GM21619 (cell line): ENCODE results near the gene TRAF2.
"Not testable (repeated sequence)": the region's sequence is repeated elsewhere in the genome, so short reads cannot be mapped to it uniquely, and the experiment has no call there.

ENCODE experiments used
- ATAC-seq: cut with Tn5 transposase; IDR thresholded peaks from one replicate; pipeline ENCODE4 v1.9.1; 2021; ENCODE audit not compliant: unreplicated experiment

The TRAF2 gene

DNA sequence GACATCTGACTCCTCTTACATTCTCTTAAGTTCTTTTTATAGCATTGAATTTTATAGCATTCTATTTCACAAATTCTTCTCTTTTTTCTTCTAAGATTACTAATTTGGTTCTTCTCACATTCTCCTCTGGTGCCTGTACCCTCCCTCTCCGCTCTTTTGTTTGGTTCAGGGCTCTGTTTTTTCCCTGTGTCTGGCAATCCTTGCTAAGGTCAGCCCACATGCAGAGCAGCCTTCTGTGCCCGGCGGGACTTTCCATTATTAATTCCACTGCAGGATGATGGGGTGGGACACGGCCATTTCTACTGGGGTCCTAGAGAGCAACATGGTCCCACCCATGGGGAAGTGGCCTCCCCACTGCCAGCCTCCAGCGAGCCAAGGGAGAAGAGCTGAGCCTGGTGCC lies 9.8 kb upstream of the TRAF2 start:
- no peak for ATAC-seq

DNA sequence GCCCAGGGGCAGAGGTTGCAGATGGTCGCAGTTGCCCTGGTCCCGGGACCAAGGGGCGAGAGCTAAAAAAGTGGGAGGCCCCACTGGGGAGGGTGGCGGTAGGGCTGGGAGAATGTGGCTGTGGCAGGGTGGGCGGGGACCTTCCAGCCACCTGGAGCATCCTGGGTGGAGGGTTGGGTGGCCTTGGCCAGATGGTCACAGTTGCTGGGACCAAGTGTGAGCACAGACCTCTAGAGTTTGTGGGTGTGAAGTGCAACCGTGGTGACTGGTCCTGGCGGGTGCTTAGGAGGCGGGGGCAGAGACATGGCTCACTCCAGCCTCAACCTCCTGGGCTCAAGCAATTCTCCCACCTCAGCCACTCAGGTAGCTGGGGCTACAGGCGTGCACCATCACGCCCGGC lies 5.7 kb upstream of the TRAF2 start:
- no peak for ATAC-seq

DNA sequence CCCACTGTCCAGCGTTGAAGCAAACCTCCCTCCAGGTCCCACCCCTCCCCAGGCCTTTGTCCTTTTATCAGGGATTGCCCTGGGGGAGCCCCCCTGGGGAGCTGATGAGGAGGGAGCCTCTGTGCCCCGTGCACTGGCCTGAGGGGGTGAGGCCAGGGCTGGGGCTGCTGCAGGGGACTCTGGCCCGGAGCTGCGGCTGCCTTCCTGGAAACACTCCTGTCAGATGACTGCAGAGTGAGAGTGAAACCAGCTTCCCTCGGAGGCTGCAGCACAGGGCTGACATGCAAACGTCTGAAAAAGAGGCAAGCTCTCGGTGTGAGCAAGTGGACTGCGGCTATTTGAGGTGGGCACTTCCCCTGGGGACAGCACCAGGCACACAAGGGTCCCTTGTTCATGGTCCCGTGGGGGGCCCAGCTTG lies 4.6 kb upstream of the TRAF2 start:
- peak; percentile 33 for ATAC-seq

DNA sequence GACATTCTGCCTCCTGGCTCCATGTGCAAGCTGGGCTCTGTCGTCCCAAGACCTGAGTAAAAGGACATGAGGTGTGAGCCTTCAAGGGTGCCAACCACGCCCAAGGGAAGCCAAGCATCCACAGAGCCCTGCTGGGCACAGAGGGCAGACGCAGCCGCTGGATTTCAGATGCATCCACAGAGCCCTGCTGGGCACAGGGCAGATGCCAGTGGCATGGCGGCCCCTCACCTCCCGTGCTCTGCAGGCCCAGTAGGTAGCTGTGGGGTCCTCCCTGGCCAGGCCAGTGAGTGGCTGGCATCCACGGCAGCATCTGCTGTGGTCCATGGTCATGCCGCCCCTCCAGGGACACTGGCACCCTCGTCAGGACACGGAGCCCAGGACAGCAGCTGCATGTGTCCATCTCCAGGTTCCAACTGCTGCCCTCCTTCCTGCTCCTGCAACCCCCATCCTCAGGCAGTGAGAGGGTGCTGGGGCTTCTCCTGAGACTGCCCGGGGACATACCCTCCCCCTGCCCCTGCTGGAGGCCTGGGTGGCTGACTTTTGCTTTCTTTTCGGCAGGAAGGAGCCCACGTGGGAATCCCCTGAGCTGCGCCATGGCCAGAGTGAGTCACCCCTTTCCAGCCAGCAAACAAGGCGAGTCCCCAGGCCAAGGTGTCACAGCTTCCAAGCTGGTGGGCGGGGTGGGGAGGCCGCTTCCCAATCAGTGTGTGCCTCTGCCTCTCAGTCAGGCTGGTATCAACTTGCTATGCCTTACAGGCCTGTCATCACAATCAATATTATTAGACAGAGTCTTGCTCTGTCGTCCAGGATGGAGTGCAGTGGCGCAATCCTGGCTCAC lies 4.0 kb upstream of the TRAF2 start:
- peak; percentile 32 for ATAC-seq

DNA sequence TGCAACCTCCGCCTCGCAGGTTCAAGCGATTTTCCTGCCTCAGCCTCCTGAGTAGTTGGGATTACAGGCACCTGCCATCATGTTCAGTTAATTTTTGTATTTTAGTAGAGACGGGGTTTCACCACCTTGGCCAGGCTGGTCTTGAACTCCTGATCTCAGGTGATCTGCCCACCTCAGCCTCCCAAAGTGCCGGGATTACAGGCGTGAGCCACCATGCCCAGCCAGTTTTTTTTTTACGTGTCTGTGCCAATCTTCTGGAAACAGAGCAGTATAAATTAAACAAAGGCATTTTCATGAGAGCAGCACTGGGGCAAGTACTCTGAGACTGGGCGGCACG lies 3.4 kb upstream of the TRAF2 start:
- ATAC-seq = not testable (repeated sequence)

DNA sequence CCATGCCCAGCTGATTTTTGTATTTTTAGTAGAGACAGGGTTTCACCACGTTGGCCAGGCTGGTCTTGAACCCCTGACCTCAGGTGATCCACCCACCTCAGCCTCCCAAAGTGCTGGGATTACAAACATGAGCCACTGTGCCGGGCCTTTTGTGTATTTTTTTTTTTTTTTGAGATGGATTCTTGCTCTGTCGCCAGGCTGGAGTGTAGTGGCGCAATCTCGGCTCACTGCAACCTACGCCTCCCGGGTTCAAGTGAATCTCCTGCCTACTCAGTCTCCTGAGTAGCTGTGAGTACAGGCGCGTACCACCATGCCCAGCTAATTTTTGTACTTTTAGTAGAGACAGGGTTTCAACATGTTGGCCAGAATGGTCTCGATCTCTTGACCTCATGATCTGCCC lies 2.6 kb upstream of the TRAF2 start:
- ATAC-seq = not testable (repeated sequence)

DNA sequence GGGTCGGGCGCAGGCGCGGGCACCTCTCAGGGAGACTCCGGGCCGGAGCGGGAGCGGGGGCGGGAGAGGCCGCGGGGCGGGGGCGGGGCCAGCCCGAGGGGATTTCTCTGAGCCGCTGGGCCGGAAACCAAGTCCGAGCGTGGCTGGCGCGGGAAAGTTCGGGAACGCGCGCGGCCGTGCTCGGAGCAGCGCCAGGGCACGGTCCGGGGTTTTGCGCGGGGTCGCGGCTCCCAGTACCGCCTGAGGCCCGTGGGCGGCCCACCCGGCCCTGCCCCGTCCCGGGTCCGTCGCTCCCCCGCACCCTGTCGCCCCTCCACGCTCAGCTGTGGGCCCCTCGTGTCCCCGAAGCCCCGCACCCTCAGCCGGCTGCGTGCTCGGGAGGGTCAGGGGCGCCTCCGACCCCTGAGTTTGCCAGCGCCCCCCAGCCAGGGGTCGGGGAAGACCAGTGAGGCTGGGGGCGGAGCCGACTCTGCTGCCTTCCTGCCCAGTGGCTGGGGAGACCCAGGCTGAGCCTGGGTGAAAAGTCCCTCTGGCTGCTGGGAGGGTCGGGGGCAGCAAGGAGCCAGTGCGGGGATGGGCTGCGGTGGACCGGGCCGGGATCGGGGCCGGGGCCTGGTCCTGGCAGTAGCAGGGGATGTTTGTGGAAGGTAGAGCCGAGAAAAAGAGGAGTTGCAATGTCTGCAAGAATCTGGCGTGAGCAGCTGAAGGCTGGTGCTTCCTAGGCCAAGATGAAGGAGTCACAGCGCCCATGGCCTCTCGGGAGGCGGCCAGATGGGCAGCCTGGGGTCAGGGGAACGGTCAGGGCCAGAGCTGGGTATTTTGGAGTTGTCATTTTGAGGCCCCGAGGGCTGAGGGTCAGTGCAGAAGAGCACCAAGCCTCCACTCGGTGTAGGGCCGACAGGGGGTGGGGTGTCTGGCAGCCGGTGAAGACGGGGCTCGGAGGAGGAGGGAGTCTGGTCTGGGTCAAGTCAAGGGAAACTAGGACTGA lies 588 bp downstream of the TRAF2 start:
- ATAC-seq = peak; percentile 20

DNA sequence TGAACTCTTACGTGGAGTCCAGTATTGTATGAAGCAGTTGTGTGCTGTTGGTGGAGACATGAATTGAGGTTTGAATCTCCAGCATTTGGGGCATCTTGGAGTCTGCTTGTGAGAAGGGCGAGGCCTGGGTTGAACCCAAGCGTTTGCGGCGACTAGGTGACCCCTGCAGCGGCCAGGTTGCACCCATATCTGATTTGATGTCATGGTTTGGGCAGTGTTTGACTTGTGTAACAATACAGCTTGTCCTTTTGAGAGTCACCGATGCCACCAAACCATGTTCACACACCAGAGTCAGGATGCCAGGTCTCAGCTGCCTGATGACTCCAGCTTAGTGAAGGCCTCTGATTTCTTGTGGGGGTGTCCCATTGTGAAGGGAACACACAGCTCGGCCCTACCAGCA lies 2.1 kb downstream of the TRAF2 start:
- no peak for ATAC-seq

DNA sequence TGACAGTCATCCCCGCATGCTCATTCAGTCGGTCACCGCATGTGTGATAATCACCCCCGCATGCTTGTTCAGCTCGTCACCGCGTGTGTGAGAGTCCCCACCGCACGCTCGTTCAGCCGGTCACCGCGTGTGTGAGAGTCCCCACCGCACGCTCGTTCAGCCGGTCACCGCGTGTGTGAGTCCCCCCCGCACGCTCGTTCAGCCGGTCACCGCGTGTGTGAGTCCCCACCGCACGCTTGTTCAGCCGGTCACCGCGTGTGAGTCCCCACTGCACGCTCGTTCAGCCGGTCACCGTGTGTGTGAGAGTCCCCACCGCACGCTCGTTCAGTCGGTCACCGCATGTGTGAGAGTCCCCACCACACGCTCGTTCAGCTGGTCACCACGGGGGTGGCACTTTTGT lies 3.5 kb downstream of the TRAF2 start:
- ATAC-seq = no peak

DNA sequence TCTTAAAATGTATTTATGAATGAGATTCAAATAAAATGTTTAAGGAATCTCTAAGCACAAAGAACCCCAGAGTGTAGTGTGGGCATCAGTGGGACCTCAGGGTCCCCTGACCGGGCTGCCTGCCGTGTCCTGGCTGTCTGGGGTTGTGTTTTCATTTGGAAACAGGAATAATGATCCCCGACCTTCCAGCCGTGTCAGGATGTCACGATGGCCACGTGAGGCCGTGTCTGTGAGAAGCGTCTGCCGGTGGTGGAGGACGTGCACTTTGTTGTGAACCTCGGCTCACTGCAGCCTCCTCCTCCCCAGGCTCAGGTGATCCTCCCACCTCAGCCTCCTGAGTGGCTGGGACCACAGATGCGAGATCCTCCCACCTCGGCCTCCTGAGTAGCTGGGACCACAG lies 4.3 kb downstream of the TRAF2 start:
- ATAC-seq = no peak

DNA sequence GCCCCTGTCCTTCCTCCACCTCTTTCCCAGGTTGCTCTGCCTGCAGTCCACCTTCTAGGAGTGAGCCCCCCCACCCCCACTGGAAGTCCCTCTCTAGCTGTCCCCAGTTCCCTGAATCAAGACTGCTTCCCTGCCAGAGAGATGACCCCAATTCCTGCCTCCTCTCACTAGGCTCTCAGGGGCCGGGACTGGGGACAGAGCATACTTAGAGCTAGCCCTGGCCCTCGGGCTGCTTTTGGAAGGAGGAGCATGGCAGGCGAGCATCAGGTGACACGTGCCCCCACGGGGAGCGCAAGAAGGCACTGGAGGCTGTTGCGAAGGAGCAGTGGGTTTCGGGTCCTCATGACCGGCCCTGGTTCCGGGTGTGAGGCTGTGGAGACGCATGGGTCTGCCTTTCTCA lies 9.7 kb downstream of the TRAF2 start:
- ATAC-seq = no peak

DNA sequence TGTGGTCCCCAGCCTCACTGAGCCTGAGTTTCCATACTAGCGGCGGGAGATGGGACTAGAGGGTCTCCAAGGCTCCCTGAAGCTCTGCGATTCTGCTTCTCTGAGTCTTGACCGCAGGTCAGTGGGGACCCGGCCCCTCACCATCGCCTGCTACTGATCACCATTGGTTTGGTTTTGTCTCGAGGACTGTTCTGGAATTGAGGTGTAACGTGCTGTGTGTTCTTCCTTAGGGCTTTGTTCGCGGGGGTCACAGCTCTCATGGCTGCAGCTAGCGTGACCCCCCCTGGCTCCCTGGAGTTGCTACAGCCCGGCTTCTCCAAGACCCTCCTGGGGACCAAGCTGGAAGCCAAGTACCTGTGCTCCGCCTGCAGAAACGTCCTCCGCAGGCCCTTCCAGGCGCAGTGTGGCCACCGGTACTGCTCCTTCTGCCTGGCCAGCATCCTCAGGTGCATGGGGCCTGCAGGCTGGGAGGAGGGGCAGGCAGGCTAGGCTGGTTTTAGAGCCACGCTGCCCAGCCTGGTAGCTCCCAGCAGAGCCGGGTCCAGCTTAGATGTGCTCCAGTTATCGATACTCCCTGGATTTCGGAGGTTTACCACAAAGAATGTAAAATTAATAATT lies 12.3 kb downstream of the TRAF2 start:
- ATAC-seq = no peak

DNA sequence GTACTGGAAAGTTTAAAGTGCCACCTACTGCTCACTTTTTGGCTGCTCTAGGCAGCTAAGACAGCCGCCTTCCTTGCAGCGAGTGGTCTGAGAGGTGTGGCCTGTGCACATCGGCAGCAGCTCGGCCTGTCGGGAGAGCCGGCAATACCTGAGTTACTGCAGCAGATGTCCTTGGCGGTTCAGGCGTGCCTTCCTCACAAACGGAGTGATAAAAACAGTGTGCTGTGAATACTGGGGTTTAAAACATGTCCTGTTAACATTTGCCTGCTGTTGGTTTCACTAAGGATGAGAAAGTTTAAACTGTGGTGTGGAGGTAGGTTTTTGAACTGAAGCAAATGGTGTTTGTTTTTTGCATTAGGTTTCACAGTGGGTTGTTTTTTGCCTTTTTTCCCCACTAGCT lies 12.9 kb downstream of the TRAF2 start:
- ATAC-seq = peak; percentile 42

DNA sequence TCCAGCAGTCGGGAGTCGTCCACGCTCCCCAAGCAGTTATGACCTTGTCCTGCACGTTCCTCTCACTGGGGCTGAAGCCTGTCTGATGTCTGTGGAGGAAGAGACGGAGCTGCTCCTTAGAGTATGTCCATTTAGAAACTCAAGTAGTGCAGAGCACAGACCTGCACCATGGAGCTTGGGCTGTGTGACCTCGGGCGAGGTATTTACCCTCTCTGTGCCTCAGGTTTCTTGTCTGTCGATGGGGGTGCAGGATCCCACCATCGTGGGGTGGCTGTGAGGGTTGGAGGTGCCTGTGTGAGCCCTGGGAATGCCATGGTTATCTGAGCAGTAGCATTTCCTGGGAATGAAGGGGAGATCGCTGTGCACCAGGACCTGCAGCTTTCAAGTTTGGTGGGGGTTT lies 14.2 kb downstream of the TRAF2 start:
- no peak for ATAC-seq

DNA sequence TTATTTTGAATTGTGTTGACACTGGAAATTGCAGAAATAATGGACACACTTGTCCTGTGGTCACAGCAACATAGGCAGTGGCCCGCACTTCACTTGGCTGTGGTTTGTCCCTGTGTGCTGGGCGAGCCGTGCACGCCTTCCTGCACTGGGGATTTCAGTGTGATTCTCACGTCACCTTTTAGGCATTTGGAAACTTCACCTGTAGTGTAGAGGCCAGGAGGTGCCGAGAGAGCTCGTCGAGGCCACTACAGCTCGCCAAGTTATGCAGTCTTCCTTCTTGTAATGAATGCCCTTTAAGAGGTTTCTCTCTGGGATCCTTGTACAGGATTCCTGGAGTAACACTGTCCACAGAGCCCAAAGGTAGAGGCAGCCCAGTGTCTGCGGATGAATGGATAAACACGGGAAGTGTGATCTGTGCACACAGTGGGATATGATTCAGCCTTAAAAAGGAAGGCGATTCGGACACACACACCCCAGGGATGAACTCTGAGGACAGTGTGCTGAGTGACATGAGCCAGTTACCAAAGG lies 14.7 kb downstream of the TRAF2 start:
- ATAC-seq = no peak

DNA sequence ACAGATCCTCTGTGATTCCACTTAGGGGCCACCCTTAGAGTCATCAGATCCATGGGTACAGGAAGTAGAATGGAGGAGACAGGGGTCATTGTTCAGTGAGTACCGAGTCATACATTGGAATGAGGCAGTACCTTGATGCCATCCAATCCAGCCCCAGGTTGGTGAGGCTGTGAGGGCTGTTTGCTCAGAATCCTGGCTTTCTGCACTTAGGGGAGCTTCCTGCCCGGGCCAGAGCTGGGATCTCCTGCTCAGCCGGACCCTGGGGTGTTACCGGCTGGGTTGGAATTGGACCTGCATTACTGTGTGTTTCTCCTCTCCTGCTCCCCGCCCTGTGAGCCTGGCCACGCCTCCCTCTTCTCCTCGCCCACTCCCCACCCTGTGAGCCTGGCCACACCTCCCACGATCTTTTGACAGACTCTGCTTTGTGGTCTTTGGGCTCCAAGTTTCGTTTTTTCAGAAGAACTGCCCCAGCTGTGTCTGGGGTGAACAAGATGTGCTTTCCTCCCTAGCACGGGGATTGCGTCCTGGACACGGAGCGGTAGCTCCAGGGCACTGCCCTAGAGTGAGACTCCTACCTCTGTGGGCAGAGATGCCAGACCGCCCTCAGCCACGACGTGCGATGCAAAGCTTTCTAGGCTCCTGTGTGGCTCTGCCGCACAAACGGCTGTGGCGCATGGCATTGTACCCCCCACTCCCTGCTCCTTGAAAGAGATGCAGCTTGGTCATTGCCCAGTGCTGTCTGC lies 15.4 kb downstream of the TRAF2 start:
- no peak for ATAC-seq

DNA sequence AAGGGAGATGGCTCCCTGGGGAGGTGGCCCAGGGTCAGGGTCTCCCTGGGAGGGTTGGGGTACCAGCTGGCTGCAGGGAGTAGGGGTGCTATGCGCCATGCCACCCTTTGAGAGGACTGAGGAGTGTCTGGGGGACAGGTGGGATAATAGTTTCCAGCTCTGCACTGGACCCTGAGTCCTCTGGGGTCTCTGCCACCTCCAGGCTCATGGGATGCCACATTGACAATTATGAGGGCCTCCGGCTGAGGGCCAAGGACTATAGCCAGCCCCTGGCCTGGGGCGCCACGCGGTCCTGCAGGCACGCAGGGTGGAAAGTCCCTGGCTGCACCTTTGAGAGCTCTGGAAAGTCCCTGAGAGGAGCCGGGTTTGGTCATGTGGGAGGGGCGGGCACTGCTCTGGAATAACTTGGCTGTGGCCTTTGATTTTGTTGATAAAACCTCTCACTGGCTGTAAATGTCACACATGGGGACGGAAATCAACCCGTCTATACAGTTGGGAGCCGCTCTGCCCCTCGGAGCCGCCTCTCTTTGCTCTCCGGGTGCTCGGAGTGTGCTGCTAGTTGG lies 16.0 kb downstream of the TRAF2 start:
- ATAC-seq = no peak

DNA sequence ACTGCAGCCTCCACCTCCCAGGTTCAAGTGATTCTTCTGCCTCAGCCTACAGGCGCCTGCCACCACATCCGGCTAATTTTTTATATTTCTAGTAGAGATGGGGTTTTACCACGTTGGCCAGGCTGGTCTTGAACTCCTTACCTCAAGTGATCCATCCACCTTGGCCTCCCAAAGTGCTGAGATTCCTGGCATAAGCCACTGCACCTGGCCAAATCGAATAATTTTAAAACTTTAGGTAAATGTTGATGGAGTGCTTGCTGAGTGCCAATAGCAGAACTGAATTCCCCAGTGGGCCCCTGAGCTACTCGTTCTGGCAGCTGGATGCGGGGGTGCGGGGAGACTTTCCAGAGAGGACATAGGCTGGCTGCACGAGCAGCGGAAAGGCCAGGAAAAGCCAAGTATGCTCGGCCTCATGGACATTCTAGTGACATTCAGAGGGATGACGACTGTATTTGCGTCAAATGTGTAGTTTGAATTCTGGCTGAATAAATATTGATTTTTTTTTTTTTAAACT lies 16.8 kb downstream of the TRAF2 start:
- no peak for ATAC-seq

DNA sequence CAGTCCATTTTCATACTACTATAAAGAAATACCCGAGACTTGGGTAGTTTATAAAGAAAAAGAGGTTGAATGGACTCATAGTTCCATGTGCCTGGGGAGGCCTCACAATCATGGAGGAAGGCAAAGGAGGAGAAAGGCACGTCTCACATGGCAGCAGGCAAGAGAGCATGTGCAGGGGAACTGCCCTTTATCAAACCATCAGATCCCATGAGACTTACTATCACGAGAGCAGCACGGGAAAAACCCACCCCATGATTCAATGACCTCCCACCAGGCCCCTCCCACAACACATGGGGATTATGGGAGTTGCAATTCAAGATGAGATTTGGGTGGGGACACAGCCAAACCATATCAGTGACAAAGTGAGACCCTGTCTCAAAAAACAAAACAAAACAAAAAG lies 19.9 kb downstream of the TRAF2 start:
- ATAC-seq = no peak
